CD4-positive, alpha-beta T cell (primary cell): Measurements from ENCODE around the gene TXNRD3. TPM values are rescaled to one million over a fixed set of nuclear protein-coding genes. Genes with fewer than 3 reads are reported as not detected.

Experiments
- ATAC-seq: fragments of 200-7000 bp; cut with Tn5 transposase; one replicate; pipeline ENCODE4 v1.10.0; 2022; ENCODE audit warnings: mild to moderate bottlenecking; ENCODE audit not compliant: poor library complexity
- CTCF ChIA-PET: fragments of 350-600 bp; sonication (Branson Sonifier 250); formaldehyde crosslinking; loops from one replicate; lab custom pipeline; 2021; ENCODE audit warnings: antibody characterized with exemption, inconsistent platforms; lab: Charles Lee
- POLR2A ChIA-PET: fragments of 350-600 bp; sonication (Branson Sonifier 250); formaldehyde crosslinking; loops from one replicate; lab custom pipeline; 2021; ENCODE audit warnings: antibody characterized with exemption, inconsistent platforms; lab: Charles Lee
- DNase-seq, 14 experiments: peaks; one replicate each; pipeline ENCODE4 v3.0.0-alpha.2; 2013 to 2020; ENCODE audit warnings: mixed read lengths in 2 of 14
- H3K27ac ChIP-seq, 2 donors: one replicate each; pipeline versions ENCODE4 v1.5.1 to v1.7.0; 2013; ENCODE audit warnings: low read length in 2 of 2, low read depth in 1 of 2, mild to moderate bottlenecking in 1 of 2
- H3K27me3 ChIP-seq, 2 experiments: 1 replicate in 1 of 2; 2 replicates in 1 of 2; pipeline versions ENCODE4 v1.6.1 to v1.7.0; 2013; ENCODE audit warnings: low read length in 2 of 2, control low read depth in 1 of 2, mild to moderate bottlenecking in 1 of 2, moderate library complexity in 1 of 2; ENCODE audit not compliant: insufficient read depth in 2 of 2, control insufficient read depth in 1 of 2
- H3K36me3 ChIP-seq: one replicate; pipeline ENCODE4 v1.6.1; 2013; ENCODE audit warnings: low read length, control low read depth; ENCODE audit not compliant: insufficient read depth
- H3K4me1 ChIP-seq: one replicate; pipeline ENCODE4 v1.6.1; 2013; ENCODE audit warnings: low read length, control low read depth; ENCODE audit not compliant: insufficient read depth
- H3K4me3 ChIP-seq: one replicate; pipeline ENCODE4 v1.5.1; 2013; ENCODE audit warnings: mild to moderate bottlenecking, low read length, moderate library complexity
- H3K9me3 ChIP-seq, 2 experiments: 1 replicate in 1 of 2; 2 replicates in 1 of 2; pipeline versions ENCODE4 v1.6.1 to v1.7.0; 2013; ENCODE audit warnings: low read length in 2 of 2, mild to moderate bottlenecking in 2 of 2, control low read depth in 1 of 2, moderate library complexity in 1 of 2; ENCODE audit not compliant: control insufficient read depth in 1 of 2, insufficient read depth in 1 of 2
- H3K27ac Mint-ChIP-seq: one replicate; pipeline ENCODE4 v1.8.0; 2020; ENCODE audit warnings: mixed read lengths
- H3K27me3 Mint-ChIP-seq: one replicate; pipeline ENCODE4 v1.8.0; 2021; ENCODE audit warnings: mixed read lengths
- H3K36me3 Mint-ChIP-seq: one replicate; pipeline ENCODE4 v1.8.0; 2021; ENCODE audit warnings: low read depth, mixed read lengths
- H3K4me1 Mint-ChIP-seq: one replicate; pipeline ENCODE4 v1.8.0; 2021; ENCODE audit warnings: low read depth, mixed read lengths
- H3K4me3 Mint-ChIP-seq: one replicate; pipeline ENCODE4 v1.8.0; 2020; ENCODE audit warnings: mild to moderate bottlenecking, mixed read lengths
- H3K9me3 Mint-ChIP-seq: one replicate; pipeline ENCODE4 v1.8.0; 2020; ENCODE audit warnings: mixed read lengths
- CTCF ChIP-seq: fragments of 200-600 bp; IDR thresholded peaks from one replicate; pipeline ENCODE4 v1.8.0; 2022; ENCODE audit warnings: antibody characterized with exemption, mild to moderate bottlenecking
- intact Hi-C, 2 experiments: fragments of 100-400 bp; cut with DNase I in 1 of 2; cut with micrococcal nuclease in 1 of 2; formaldehyde crosslinking; loops; one replicate each; pipeline versions ENCODE4 v1.15.1 to v1.9.0; 2023 to 2025; cut with DNase I, micrococcal nuclease
- total RNA-seq, 174 experiments: library from RNA in 2 of 174; stranded (reverse) in 2 of 174; gene quantifications; one replicate each; pipeline ENCODE4 v1.2.3 and lab custom pipeline; 2021 to 2026

Gene TXNRD3
- total RNA-seq, 2 experiments from 2014 or later = 1.0 to 1.5 TPM

GRCh38 chr3:126646674-126647073 lies 8.2 kb downstream of the TXNRD3 start:
- no peak for TF ChIP-seq CTCF
- Histone ChIP-seq H3K4me1 (no peaks in the 10 kb centered on the region), H3K27ac (no peak overlapping the region), H3K36me3 (no peaks in the 10 kb centered on the region), H3K9me3 (no peaks in the 10 kb centered on the region), H3K4me3 (no peak overlapping the region), H3K27me3 (no peaks in the 10 kb centered on the region)
- Mint-ChIP-seq H3K4me1 (no peaks in the 10 kb centered on the region), H3K36me3 (peaks cover 30% of the 10 kb centered on the region), H3K4me3 (no peak overlapping the region), H3K9me3 (no peaks in the 10 kb centered on the region), H3K27ac (no peak overlapping the region), H3K27me3 (peaks cover 6% of the 10 kb centered on the region)
- ChIA-PET CTCF (no interaction called here), POLR2A (no interaction called here)
- no peak for ATAC-seq
- no peak for DNase-seq
- intact Hi-C loops = no loop called here

GRCh38 chr3:126644615-126645014 lies 10.3 kb downstream of the TXNRD3 start:
- no peak overlapping the region for H3K4me3 Mint-ChIP-seq
- H3K27ac Mint-ChIP-seq = no peak overlapping the region
- H3K4me3 ChIP-seq = no peak overlapping the region
- ChIA-PET POLR2A (no interaction called here), CTCF (no interaction called here)
- H3K27ac ChIP-seq = no peak overlapping the region
- peaks cover 40% of the 10 kb centered on the region for H3K36me3 Mint-ChIP-seq
- TF ChIP-seq CTCF = no peak
- no peaks in the 10 kb centered on the region for H3K9me3 Mint-ChIP-seq
- H3K9me3 ChIP-seq = no peaks in the 10 kb centered on the region
- H3K27me3 ChIP-seq = no peaks in the 10 kb centered on the region
- H3K27me3 Mint-ChIP-seq = peaks cover 3% of the 10 kb centered on the region
- H3K4me1 Mint-ChIP-seq = no peaks in the 10 kb centered on the region
- no peaks in the 10 kb centered on the region for H3K4me1 ChIP-seq
- no peak for ATAC-seq
- intact Hi-C loops = no loop called here
- DNase-seq = no peak
- H3K36me3 ChIP-seq = no peaks in the 10 kb centered on the region

GRCh38 chr3:126638790-126639189 lies 16.1 kb downstream of the TXNRD3 start:
- Histone ChIP-seq H3K4me3 (no peak overlapping the region), H3K27ac (no peak overlapping the region), H3K9me3 (no peaks in the 10 kb centered on the region), H3K36me3 (no peaks in the 10 kb centered on the region), H3K27me3 (no peaks in the 10 kb centered on the region), H3K4me1 (no peaks in the 10 kb centered on the region)
- Mint-ChIP-seq H3K9me3 (no peaks in the 10 kb centered on the region), H3K27me3 (no peaks in the 10 kb centered on the region), H3K27ac (no peak overlapping the region), H3K4me3 (no peak overlapping the region), H3K36me3 (peaks cover 25% of the 10 kb centered on the region), H3K4me1 (no peaks in the 10 kb centered on the region)
- CTCF ChIA-PET = no interaction called here
- intact Hi-C loops = no loop called here
- DNase-seq = no peak
- POLR2A ChIA-PET = no interaction called here
- no peak for ATAC-seq
- no peak for TF ChIP-seq CTCF
